Lower leg skin (tissue), 3 donors: Measurements from ENCODE around the gene PCDH12.

Source experiments
- POLR2A ChIP-seq, 2 donors: fragments of 450-650 bp; IDR thresholded peaks; one replicate each; pipeline ENCODE4 v1.6.1; 2016 to 2017; ENCODE audit warnings: antibody characterized with exemption in 2 of 2, mild to moderate bottlenecking in 1 of 2, moderate library complexity in 1 of 2
- TF ChIP-seq, protein P1 (sequence below), 3 donors: fragments of 450-650 bp; IDR thresholded peaks; one replicate each; pipeline ENCODE4 v1.5.1; 2016; ENCODE audit warnings: antibody characterized with exemption in 3 of 3, mild to moderate bottlenecking in 3 of 3, moderate library complexity in 2 of 3

- TF ChIP-seq, protein P1, sequence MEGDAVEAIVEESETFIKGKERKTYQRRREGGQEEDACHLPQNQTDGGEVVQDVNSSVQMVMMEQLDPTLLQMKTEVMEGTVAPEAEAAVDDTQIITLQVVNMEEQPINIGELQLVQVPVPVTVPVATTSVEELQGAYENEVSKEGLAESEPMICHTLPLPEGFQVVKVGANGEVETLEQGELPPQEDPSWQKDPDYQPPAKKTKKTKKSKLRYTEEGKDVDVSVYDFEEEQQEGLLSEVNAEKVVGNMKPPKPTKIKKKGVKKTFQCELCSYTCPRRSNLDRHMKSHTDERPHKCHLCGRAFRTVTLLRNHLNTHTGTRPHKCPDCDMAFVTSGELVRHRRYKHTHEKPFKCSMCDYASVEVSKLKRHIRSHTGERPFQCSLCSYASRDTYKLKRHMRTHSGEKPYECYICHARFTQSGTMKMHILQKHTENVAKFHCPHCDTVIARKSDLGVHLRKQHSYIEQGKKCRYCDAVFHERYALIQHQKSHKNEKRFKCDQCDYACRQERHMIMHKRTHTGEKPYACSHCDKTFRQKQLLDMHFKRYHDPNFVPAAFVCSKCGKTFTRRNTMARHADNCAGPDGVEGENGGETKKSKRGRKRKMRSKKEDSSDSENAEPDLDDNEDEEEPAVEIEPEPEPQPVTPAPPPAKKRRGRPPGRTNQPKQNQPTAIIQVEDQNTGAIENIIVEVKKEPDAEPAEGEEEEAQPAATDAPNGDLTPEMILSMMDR (IDR thresholded peaks at IDR 0.05), result no peak
- no peak for TF ChIP-seq POLR2A (IDR thresholded peaks at IDR 0.05)
Observed at GRCh38 chr5:141986072-141986471, 28.1 kb upstream of the PCDH12 start.
